ENCODE data around the gene PIBF1. TPM values are rescaled to one million over a fixed set of nuclear protein-coding genes. Genes with fewer than 3 reads are reported as not detected.
"Not testable (repeated sequence)": the region's sequence is repeated elsewhere in the genome, so short reads cannot be mapped to it uniquely, and the experiment has no call there.

PIBF1 gene
- total RNA-seq, 2 donors from 2014 or later, result 20.7 to 27.7 TPM

GRCh38 chr13:72908416-72908815, 126.5 kb downstream of the PIBF1 start:
- H3K4me1 Mint-ChIP-seq, result no peaks in the 10 kb centered on the region
- peaks cover 60% of the 10 kb centered on the region for H3K36me3 Mint-ChIP-seq (ENCODE audit: low read depth)
- ATAC-seq (replicated peaks), result no peak
- no peaks in the 10 kb centered on the region for H3K9me3 Mint-ChIP-seq
- H3K27me3 Mint-ChIP-seq, result no peaks in the 10 kb centered on the region
- no peak overlapping the region for H3K4me3 Mint-ChIP-seq
- no peak overlapping the region for H3K27ac Mint-ChIP-seq

- ATAC-seq (replicated peaks), result no peak
- no peaks in the 10 kb centered on the region for H3K27me3 Mint-ChIP-seq
- no peaks in the 10 kb centered on the region for H3K9me3 Mint-ChIP-seq
- peaks cover 64% of the 10 kb centered on the region for H3K36me3 Mint-ChIP-seq (ENCODE audit: low read depth)
- H3K27ac Mint-ChIP-seq, result peak overlapping the region; percentile 15
- no peak overlapping the region for H3K4me3 Mint-ChIP-seq
- H3K4me1 Mint-ChIP-seq, result no peaks in the 10 kb centered on the region
Measured at GRCh38 chr13:72911981-72912380, 130.0 kb downstream of the PIBF1 start.

GRCh38 chr13:72920097-72920496, 138.2 kb downstream of the PIBF1 start:
- no peaks in the 10 kb centered on the region for H3K9me3 Mint-ChIP-seq
- no peak overlapping the region for H3K27ac Mint-ChIP-seq
- H3K4me3 Mint-ChIP-seq, result no peak overlapping the region
- H3K27me3 Mint-ChIP-seq, result no peaks in the 10 kb centered on the region
- no peaks in the 10 kb centered on the region for H3K4me1 Mint-ChIP-seq
- H3K36me3 Mint-ChIP-seq (ENCODE audit: low read depth), result peaks cover 89% of the 10 kb centered on the region
- ATAC-seq (replicated peaks), result no peak

- no peak overlapping the region for H3K4me3 Mint-ChIP-seq
- no peak for ATAC-seq (replicated peaks)
- H3K27me3 Mint-ChIP-seq, result no peaks in the 10 kb centered on the region
- H3K9me3 Mint-ChIP-seq, result no peaks in the 10 kb centered on the region
- no peaks in the 10 kb centered on the region for H3K4me1 Mint-ChIP-seq
- no peak overlapping the region for H3K27ac Mint-ChIP-seq
- H3K36me3 Mint-ChIP-seq (ENCODE audit: low read depth), result peaks cover 77% of the 10 kb centered on the region
Measured at GRCh38 chr13:72931311-72931710, 149.4 kb downstream of the PIBF1 start.

GRCh38 chr13:72932250-72932649, 150.3 kb downstream of the PIBF1 start:
- Mint-ChIP-seq H3K4me3 (no peak overlapping the region), H3K27ac (no peak overlapping the region), H3K4me1 (no peaks in the 10 kb centered on the region), H3K36me3 (ENCODE audit: low read depth) (peaks cover 78% of the 10 kb centered on the region), H3K9me3 (no peaks in the 10 kb centered on the region), H3K27me3 (no peaks in the 10 kb centered on the region)
- ATAC-seq (replicated peaks), result no peak

GRCh38 chr13:72946267-72946666, 164.3 kb downstream of the PIBF1 start:
- not testable (repeated sequence) for H3K4me1 Mint-ChIP-seq; H3K27me3 Mint-ChIP-seq; ATAC-seq (replicated peaks); H3K4me3 Mint-ChIP-seq; H3K9me3 Mint-ChIP-seq; H3K27ac Mint-ChIP-seq
- H3K36me3 Mint-ChIP-seq (ENCODE audit: low read depth), result peaks cover 59% of the 10 kb centered on the region

GRCh38 chr13:72952529-72953141, 170.7 kb downstream of the PIBF1 start:
- Mint-ChIP-seq H3K9me3 (peaks cover 5% of the 10 kb centered on the region), H3K27ac (no peak overlapping the region), H3K36me3 (ENCODE audit: low read depth) (peaks cover 56% of the 10 kb centered on the region), H3K27me3 (no peaks in the 10 kb centered on the region), H3K4me3 (no peak overlapping the region), H3K4me1 (no peaks in the 10 kb centered on the region)
- ATAC-seq (replicated peaks), result no peak

- Mint-ChIP-seq H3K4me3 (no peak overlapping the region), H3K9me3 (peaks cover 5% of the 10 kb centered on the region), H3K27ac (no peak overlapping the region), H3K4me1 (no peaks in the 10 kb centered on the region), H3K36me3 (ENCODE audit: low read depth) (peaks cover 48% of the 10 kb centered on the region), H3K27me3 (no peaks in the 10 kb centered on the region)
- ATAC-seq (replicated peaks), result no peak
Measured at GRCh38 chr13:72953391-72953965, 171.5 kb downstream of the PIBF1 start.

GRCh38 chr13:72959643-72960042, 177.7 kb downstream of the PIBF1 start:
- H3K27ac Mint-ChIP-seq, result no peak overlapping the region
- H3K27me3 Mint-ChIP-seq, result no peaks in the 10 kb centered on the region
- H3K4me1 Mint-ChIP-seq, result no peaks in the 10 kb centered on the region
- ATAC-seq (replicated peaks), result peak; percentile 44
- H3K4me3 Mint-ChIP-seq, result no peak overlapping the region
- H3K36me3 Mint-ChIP-seq (ENCODE audit: low read depth), result peaks cover 27% of the 10 kb centered on the region
- H3K9me3 Mint-ChIP-seq, result peaks cover 5% of the 10 kb centered on the region

GRCh38 chr13:72960114-72960513, 178.2 kb downstream of the PIBF1 start:
- no peaks in the 10 kb centered on the region for H3K27me3 Mint-ChIP-seq
- H3K4me3 Mint-ChIP-seq, result no peak overlapping the region
- no peak overlapping the region for H3K27ac Mint-ChIP-seq
- H3K9me3 Mint-ChIP-seq, result peaks cover 5% of the 10 kb centered on the region
- H3K36me3 Mint-ChIP-seq (ENCODE audit: low read depth), result peaks cover 27% of the 10 kb centered on the region
- ATAC-seq (replicated peaks), result no peak
- no peaks in the 10 kb centered on the region for H3K4me1 Mint-ChIP-seq

GRCh38 chr13:72960541-72960940, 178.6 kb downstream of the PIBF1 start:
- no peak overlapping the region for H3K27ac Mint-ChIP-seq
- no peak for ATAC-seq (replicated peaks)
- H3K4me1 Mint-ChIP-seq, result no peaks in the 10 kb centered on the region
- H3K4me3 Mint-ChIP-seq, result no peak overlapping the region
- H3K27me3 Mint-ChIP-seq, result no peaks in the 10 kb centered on the region
- H3K9me3 Mint-ChIP-seq, result peaks cover 5% of the 10 kb centered on the region
- peaks cover 25% of the 10 kb centered on the region for H3K36me3 Mint-ChIP-seq (ENCODE audit: low read depth)

- Mint-ChIP-seq H3K27me3 (no peaks in the 10 kb centered on the region), H3K4me1 (no peaks in the 10 kb centered on the region), H3K4me3 (no peak overlapping the region), H3K9me3 (no peaks in the 10 kb centered on the region), H3K36me3 (ENCODE audit: low read depth) (peaks cover 26% of the 10 kb centered on the region), H3K27ac (no peak overlapping the region)
- no peak for ATAC-seq (replicated peaks)
Measured at GRCh38 chr13:72963762-72964161, 181.8 kb downstream of the PIBF1 start.

GRCh38 chr13:72970301-72970880, 188.5 kb downstream of the PIBF1 start:
- peaks cover 47% of the 10 kb centered on the region for H3K36me3 Mint-ChIP-seq (ENCODE audit: low read depth)
- no peak overlapping the region for H3K4me3 Mint-ChIP-seq
- H3K27me3 Mint-ChIP-seq, result no peaks in the 10 kb centered on the region
- H3K4me1 Mint-ChIP-seq, result no peaks in the 10 kb centered on the region
- H3K27ac Mint-ChIP-seq, result no peak overlapping the region
- no peaks in the 10 kb centered on the region for H3K9me3 Mint-ChIP-seq
- no peak for ATAC-seq (replicated peaks)

GRCh38 chr13:72970956-72971355, 189.0 kb downstream of the PIBF1 start:
- Mint-ChIP-seq H3K27me3 (no peaks in the 10 kb centered on the region), H3K27ac (no peak overlapping the region), H3K36me3 (ENCODE audit: low read depth) (peaks cover 53% of the 10 kb centered on the region), H3K4me3 (no peak overlapping the region), H3K4me1 (no peaks in the 10 kb centered on the region), H3K9me3 (no peaks in the 10 kb centered on the region)
- ATAC-seq (replicated peaks), result no peak

- Mint-ChIP-seq H3K9me3 (no peaks in the 10 kb centered on the region), H3K27ac (peak overlapping the region; percentile 41), H3K36me3 (ENCODE audit: low read depth) (peaks cover 41% of the 10 kb centered on the region), H3K4me1 (no peaks in the 10 kb centered on the region), H3K4me3 (no peak overlapping the region), H3K27me3 (no peaks in the 10 kb centered on the region)
- no peak for ATAC-seq (replicated peaks)
Measured at GRCh38 chr13:72973234-72973633, 191.3 kb downstream of the PIBF1 start.

Measured in activated T-helper 17 cell treated with anti-CD3 and anti-CD28 coated beads, Interleukin-2, amount 50 U/mL, for 72 hours (primary cell).